ENCODE measurements around the gene CADM4. TPM values are rescaled to one million over a fixed set of nuclear protein-coding genes. Genes with fewer than 3 reads are reported as not detected.
"Not testable (repeated sequence)": the region's sequence is repeated elsewhere in the genome, so short reads cannot be mapped to it uniquely, and the experiment has no call there.

CADM4 gene
- total RNA-seq, 4 donors from 2014 or later, result 2.6 to 4.5 (median 4.2) TPM

GRCh38 chr19:43605875-43606568 lies 33.6 kb downstream of the CADM4 start:
- Histone ChIP-seq H3K4me1 (no peaks in the 10 kb centered on the region), H3K27ac (no peak overlapping the region), H3K4me3 (no peak overlapping the region), H3K27me3 (no peaks in the 10 kb centered on the region), H3K9me3 (no peaks in the 10 kb centered on the region), H3K36me3 (peaks cover 0 to 14% of the 10 kb centered on the region in 2 donors)
- in situ Hi-C loops (cut with MboI; ENCODE audit: low sequenced_read_pairs in 4 of 4) (no loop called here), intact Hi-C loops (cut with DNase I; ENCODE audit: low total_unique reads) (no loop called here)
- TF ChIP-seq, protein P1, sequence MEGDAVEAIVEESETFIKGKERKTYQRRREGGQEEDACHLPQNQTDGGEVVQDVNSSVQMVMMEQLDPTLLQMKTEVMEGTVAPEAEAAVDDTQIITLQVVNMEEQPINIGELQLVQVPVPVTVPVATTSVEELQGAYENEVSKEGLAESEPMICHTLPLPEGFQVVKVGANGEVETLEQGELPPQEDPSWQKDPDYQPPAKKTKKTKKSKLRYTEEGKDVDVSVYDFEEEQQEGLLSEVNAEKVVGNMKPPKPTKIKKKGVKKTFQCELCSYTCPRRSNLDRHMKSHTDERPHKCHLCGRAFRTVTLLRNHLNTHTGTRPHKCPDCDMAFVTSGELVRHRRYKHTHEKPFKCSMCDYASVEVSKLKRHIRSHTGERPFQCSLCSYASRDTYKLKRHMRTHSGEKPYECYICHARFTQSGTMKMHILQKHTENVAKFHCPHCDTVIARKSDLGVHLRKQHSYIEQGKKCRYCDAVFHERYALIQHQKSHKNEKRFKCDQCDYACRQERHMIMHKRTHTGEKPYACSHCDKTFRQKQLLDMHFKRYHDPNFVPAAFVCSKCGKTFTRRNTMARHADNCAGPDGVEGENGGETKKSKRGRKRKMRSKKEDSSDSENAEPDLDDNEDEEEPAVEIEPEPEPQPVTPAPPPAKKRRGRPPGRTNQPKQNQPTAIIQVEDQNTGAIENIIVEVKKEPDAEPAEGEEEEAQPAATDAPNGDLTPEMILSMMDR (IDR thresholded peaks at IDR 0.05 in 4 of 5, conservative IDR thresholded peaks at IDR 0.05 in 1 of 5), result no peak
- no peak for TF ChIP-seq POLR2A (IDR thresholded peaks at IDR 0.05)
- DNase-seq (no peak), ATAC-seq (no peak)

GRCh38 chr19:43600326-43600725 lies 39.3 kb downstream of the CADM4 start:
- H3K27ac ChIP-seq; ATAC-seq; DNase-seq; intact Hi-C loops (cut with DNase I; ENCODE audit: low total_unique reads); H3K4me3 ChIP-seq; H3K27me3 ChIP-seq; in situ Hi-C loops (cut with MboI; ENCODE audit: low sequenced_read_pairs in 4 of 4); H3K9me3 ChIP-seq: not testable (repeated sequence)
- peaks cover 15% of the 10 kb centered on the region in 2 donors for H3K4me1 ChIP-seq
- H3K36me3 ChIP-seq, result peaks cover 0 to 39% of the 10 kb centered on the region in 2 donors

DNA sequence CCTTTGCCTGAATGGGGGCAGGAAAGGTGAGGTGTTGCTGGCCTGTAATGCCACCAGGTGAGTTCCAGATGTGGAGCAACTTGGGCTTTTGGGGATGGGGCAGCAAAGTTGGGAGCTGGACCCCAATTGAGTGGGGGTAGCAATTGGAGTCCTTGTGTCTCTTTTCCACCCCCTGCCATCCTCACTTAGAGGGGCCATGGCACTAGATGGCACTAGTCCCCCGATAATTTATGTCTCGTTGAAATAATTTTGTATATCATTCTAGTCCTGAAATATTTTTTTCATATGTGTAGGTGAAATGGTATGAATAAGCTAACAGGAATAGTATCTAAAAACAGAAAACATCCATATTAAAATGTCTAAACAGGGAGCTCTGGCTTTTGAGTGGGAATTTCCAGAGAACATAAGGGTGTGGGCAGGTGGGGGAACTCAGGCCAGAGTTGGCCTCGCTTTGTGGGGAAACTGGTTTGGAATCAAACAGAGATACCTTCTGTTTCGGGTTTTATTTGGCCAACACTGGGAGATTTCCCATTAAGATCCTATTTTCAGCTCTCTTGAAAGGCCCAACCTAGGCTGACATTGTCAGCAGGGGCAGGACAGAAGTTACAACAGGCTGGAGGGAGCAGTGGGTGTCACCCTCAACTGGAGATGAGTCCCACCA lies 39.9 kb downstream of the CADM4 start:
- H3K9me3 ChIP-seq, result no peaks in the 10 kb centered on the region
- H3K27ac ChIP-seq, result no peak overlapping the region
- TF ChIP-seq, protein P1 (IDR thresholded peaks at IDR 0.05 in 4 of 5, conservative IDR thresholded peaks at IDR 0.05 in 1 of 5), result no peak
- TF ChIP-seq POLR2A (IDR thresholded peaks at IDR 0.05), result no peak
- no peak for ATAC-seq
- peaks cover 18 to 21% of the 10 kb centered on the region in 2 donors for H3K4me1 ChIP-seq
- intact Hi-C loops (cut with DNase I; ENCODE audit: low total_unique reads), result no loop called here
- in situ Hi-C loops (cut with MboI; ENCODE audit: low sequenced_read_pairs in 4 of 4), result no loop called here
- H3K4me3 ChIP-seq, result no peak overlapping the region
- H3K36me3 ChIP-seq, result peaks cover 0 to 39% of the 10 kb centered on the region in 2 donors
- DNase-seq, result no peak
- H3K27me3 ChIP-seq, result no peaks in the 10 kb centered on the region

DNA sequence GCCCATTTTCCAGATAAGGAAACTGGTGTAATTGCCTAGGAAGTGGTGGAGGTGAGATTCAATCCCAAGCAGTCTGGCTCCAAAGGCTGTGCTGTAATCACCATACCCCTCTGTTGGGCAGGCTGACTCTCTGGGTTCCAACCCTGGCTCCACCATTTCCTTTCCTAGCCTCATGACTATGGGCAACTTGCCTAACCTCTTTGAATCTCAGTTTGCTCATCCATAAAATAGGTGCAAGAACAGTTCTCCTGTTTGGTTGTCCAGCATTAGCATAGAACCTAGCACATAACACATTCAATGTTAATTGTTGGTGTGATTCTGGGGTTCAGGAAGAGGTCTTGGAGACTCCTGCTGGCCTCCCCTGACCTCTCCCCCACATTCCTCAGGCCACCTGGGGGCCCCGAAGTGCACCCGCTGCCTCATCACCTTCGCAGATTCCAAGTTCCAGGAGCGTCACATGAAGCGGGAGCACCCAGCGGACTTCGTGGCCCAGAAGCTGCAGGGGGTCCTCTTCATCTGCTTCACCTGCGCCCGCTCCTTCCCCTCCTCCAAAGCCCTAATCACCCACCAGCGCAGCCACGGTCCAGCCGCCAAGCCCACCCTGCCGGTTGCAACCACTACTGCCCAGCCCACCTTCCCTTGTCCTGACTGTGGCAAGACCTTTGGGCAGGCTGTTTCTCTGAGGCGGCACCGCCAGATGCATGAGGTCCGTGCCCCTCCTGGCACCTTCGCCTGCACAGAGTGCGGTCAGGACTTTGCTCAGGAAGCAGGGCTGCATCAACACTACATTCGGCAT lies 41.0 kb downstream of the CADM4 start:
- TF ChIP-seq, protein P1 (IDR thresholded peaks at IDR 0.05 in 4 of 5, conservative IDR thresholded peaks at IDR 0.05 in 1 of 5), result no peak
- TF ChIP-seq POLR2A (IDR thresholded peaks at IDR 0.05), result no peak
- Histone ChIP-seq H3K27me3 (no peaks in the 10 kb centered on the region), H3K9me3 (no peaks in the 10 kb centered on the region), H3K4me1 (peaks cover 27 to 32% of the 10 kb centered on the region in 2 donors), H3K4me3 (no peak overlapping the region), H3K36me3 (peaks cover 0 to 46% of the 10 kb centered on the region in 2 donors), H3K27ac (no peak overlapping the region)
- no peak for DNase-seq
- ATAC-seq, result no peak
- intact Hi-C loops (cut with DNase I; ENCODE audit: low total_unique reads) (no loop called here), in situ Hi-C loops (cut with MboI; ENCODE audit: low sequenced_read_pairs in 4 of 4) (no loop called here)

- peaks cover 0 to 54% of the 10 kb centered on the region in 2 donors for H3K36me3 ChIP-seq
- peak overlapping the region in 2 of 4 donors; percentile 96 for H3K27ac ChIP-seq
- ATAC-seq (no peak), DNase-seq (no peak)
- intact Hi-C loops (cut with DNase I; ENCODE audit: low total_unique reads) (loop anchor here (2.0 kb wide), 1 partner anchor 55 kb away; no protein-coding TSS in a partner anchor), in situ Hi-C loops (cut with MboI; ENCODE audit: low sequenced_read_pairs in 4 of 4) (no loop called here)
- no peak for TF ChIP-seq POLR2A (IDR thresholded peaks at IDR 0.05)
- TF ChIP-seq, protein P1 (IDR thresholded peaks at IDR 0.05 in 4 of 5, conservative IDR thresholded peaks at IDR 0.05 in 1 of 5), result no peak
- peaks cover 27 to 34% of the 10 kb centered on the region in 2 donors for H3K4me1 ChIP-seq
- no peaks in the 10 kb centered on the region for H3K9me3 ChIP-seq
- no peaks in the 10 kb centered on the region for H3K27me3 ChIP-seq
- H3K4me3 ChIP-seq, result peak overlapping the region in 2 of 4 donors; percentile 62 to 75
Observed at GRCh38 chr19:43597876-43598275, 41.8 kb downstream of the CADM4 start.

Data from gastrocnemius medialis (tissue), 4 donors.